Activated CD8-positive, alpha-beta memory T cell treated with anti-CD3 and anti-CD28 coated beads for 24 hours (primary cell): ENCODE results near the gene CAMK1D.

Source experiments
- DNase-seq: peaks from one replicate; pipeline ENCODE4 v3.0.0-alpha.2; 2020

The CAMK1D gene

GRCh38 chr10:12405342-12406320 lies 56.3 kb downstream of the CAMK1D start:
- peak; percentile 33 for DNase-seq

DNA sequence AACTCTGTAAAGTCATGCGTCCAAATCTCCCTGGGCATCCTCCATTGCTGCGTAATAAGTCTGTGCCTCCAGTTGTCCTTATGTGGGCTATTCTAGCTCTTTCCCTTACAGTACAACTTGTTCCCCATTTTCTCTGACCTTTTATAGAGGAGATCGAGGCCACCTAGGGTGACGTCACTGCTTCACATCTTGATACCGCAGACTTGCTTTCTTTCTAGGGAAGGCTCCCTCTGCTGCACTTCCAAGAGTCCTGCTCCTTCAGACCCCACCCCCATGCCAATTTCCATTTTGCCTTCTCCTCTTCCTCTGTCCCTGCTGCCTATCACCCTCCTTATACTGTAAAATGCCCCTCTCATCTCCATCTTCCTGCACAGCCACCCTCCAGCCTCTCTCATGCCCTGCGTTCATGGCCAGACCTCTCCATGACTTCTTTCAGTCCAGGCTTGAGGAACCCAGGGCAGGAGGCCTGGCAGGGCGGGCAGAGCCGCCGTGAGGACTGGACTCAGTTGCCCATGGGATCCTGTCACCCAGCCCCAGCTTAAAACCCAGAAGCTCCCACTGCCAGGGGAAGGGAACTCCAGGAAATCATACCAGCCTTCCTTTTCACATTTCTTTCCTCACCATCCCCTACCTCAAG lies 57.5 kb downstream of the CAMK1D start:
- peak; percentile 41 for DNase-seq

DNA sequence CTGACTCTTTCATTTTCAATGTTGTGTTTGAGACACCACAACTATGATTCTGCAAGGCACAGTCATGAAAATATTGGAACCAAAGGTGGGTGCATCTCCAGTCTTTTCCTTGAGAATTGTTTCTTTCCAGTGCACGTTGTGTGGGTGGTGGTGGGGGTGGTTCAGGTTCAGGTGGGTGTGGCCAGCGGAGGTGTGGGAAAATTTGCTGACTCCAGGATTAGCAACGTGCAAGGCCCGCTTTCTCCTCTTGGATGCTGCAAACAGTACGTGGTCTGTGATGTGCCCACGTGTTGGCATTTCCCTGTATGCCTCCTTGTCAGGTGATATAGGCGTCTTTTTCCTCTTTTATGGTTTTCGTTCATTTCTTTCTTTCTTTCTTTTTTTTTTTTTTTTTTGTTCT lies 59.1 kb downstream of the CAMK1D start:
- DNase-seq, result peak; percentile 37

DNA sequence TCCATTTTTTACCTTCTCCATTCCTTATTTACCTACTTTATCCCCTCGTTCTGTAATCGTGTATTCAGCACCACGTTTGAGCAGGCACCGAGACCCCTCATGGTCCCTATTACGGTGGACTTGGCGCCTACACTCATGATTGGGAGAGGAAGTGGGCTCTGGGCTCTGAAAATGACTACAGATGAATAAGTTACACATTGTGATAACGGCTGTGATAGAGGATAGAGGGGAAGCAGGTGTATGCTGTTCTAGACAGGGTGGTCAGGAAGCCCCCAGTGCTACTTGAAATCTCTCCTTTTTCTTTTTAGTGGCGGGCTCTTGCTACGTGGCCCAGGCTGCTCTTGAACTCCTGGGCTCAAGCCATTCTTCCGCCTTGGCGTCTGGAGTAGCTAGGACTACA lies 59.8 kb downstream of the CAMK1D start:
- no peak for DNase-seq

DNA sequence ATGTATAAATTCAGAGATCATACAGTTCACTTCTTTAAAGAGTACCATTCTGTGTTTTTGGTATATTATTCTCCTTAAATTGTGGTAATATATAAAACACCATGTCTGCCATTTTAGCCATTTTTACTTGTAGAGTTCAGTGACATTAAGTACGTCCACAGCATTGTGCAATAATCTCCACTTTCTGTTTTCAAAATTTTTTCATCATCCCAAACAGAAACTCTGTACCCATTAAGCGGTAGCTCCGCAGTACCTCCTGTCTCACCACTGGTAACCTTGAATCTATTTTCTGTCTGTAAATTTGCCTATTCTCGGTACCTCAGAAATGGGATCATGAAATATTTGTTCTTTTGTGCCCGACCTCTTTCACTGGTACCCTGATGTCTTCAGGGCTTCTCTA lies 60.3 kb downstream of the CAMK1D start:
- DNase-seq, result no peak

DNA sequence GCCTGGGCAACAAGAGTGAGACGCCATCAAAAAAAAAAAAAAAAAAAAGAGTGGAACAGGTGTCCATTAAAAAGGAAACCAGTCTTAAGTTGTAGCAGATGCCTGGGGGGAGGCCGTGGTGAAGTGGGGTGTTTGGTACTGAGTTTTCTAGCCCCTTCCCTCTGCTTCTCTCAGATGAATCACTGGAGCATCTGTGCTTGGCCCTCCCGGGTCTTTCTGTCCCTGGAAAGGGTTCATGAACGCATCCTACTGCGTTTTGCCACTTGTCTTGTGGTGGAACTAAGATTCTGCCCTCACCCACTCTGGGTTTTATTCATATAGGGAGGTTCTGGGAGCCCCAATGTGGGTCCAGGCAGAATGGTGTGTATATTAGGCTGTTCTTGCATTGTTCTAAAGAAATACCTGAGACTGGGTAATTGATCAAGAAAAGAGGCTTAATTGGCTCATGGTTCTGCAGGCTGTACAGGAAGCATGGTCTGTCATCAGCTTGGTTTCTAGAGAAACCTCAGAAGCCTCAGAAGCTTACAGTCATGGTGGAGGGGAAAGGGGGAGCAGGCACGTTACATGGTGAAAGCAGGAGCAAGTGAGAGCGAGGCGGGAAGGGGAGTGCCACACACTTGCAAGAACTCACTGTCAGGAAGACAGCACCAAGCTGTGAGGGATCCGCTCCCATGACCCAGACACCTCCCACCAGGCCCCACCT lies 63.5 kb downstream of the CAMK1D start:
- DNase-seq, result peak; percentile 65

DNA sequence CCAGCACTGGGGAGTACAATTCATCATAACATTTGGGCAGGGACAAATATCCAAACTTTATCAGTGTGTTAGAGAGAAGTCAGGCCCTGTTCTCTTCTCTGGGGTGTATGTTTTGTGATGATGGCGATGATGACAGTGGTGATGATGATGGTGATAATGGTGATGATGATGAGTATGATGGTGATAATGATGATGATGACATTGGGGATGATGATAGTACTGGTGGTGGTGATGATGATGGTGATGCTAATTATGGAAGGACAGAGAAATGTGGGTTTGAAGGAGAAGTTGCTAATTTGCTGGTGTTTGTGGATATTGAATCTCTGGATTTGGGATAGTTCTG lies 64.0 kb downstream of the CAMK1D start:
- DNase-seq, result no peak

DNA sequence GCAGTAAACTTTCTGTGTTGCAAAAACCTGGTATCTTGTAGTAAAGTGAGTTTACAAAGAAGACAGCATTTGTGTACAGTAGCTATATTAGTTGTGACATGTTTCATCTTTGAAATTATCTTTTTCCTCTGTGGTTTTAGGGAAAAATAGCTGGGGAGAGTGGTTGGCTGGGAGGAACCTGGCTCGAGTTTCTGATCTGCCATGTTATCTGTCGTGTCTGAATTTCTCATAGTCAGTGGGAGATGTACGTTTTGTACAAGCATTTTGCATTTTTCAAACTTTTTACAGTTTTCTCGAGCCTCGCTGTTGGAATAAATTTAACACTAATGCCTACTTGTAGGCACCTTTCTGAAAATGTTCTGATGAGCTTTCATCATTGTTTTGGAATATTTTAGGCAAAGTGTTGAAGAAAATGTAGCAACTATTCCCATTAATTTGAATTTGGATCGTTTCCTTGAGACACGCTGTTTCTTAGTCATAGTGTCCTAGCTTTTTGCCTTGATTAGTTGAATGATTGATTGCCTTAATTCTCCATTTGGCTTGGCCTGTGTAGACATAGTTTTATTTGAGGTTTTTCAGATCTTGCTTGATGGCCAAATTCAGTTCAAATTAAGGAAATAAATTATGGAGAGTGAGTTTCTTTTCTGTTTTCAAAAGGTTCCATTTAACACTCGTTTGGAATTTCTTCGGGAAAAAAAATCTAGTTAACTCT lies 65.1 kb downstream of the CAMK1D start:
- no peak for DNase-seq

- no peak for DNase-seq
Observed at GRCh38 chr10:12416344-12417050, 67.2 kb downstream of the CAMK1D start.

DNA sequence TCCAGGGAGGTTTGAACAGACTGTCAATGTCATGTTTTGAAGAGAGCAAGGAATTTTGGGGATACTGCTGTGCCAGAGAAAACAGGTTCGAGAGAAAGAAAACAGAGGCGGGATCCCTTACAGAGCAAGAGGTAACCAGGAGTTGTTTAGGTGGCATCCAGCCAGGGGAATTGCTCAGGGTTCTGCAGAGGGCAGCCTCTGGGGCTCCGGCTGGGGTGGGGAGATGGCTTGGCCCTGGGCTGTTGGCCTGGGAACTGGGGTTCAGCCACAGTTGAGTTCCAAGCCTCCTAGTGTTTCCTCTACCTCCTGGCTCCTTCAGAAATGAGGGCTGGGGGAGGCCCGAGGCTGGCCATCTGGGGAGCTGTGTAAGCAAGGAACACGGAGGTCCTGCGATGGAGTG lies 68.0 kb downstream of the CAMK1D start:
- no peak for DNase-seq

DNA sequence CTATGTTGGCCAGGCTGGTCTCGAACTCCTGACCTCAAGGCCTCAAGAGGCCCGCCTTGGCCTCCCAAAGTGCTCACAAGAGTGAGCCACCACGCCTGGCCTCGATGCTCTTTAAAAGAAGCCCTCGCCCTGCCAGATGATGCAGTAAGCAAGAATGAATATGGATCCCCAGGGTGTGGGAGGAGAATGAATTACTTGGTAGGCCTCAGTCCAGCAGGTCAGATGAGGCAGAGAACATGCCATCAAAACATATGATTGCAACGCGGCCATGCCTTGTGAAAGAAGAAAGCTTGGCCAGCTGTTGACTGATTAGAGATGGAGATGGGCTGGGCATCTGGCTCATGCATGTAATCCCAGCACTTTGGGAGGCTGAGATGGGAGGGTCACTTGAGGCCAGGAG lies 68.7 kb downstream of the CAMK1D start:
- no peak for DNase-seq

DNA sequence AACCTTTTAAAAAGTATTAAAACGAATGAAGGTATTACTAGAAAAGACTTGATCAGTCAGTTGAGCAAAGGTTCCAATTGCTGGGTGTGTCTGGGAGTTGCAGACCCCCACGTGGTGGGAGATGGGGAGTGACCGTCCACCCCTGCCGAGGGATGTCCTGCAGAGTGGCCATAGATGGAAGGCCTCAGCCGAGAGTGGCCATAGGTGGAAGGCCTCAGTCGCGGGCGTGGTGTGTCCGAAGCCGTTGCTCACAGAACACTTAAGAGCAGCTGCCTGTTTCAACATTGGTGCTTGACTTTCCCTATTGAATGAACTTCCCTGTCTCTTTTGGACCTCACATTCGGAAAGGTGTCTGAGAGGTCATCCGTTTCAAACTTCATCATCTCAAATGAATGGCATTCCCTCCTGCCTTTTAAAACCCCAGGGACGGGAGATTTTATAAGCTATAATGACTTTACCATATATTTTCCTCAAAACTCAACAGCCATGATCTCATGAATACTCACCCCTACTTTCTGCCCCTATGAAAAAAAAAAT lies 69.4 kb downstream of the CAMK1D start:
- DNase-seq, result no peak

GRCh38 chr10:12419262-12419847 lies 70.0 kb downstream of the CAMK1D start:
- peak; percentile 74 for DNase-seq

DNA sequence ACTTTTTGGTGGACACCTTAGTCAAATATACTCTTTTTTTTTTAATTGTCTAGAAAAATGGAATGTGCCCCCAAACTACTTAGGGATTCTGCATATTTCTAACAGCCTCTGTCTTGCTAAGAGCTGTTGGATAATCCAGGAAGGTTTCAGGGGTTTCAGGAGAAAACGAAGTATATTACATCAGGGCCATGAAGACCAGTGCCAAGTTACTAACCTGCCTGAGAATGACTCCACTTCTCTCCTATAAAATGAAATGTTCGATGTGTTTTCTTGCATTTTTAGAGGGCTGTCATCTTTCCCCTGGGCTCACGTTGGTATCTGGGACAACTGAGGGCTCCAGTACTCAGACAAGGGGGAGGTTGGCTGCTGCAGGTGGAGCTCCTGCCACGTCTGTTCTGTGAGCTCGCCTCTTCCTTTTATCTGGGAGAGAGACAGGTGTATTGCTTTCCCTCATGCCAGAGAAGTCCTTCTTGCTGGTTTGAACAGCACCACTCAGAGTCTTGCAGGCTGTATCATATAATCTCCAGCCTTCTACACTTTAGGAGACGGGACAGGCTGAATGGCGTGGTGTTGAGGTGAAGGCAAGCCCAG lies 71.3 kb downstream of the CAMK1D start:
- no peak for DNase-seq

GRCh38 chr10:12422189-12422588 lies 72.8 kb downstream of the CAMK1D start:
- no peak for DNase-seq

- DNase-seq, result no peak
Observed at GRCh38 chr10:12423896-12424295, 74.5 kb downstream of the CAMK1D start.

DNA sequence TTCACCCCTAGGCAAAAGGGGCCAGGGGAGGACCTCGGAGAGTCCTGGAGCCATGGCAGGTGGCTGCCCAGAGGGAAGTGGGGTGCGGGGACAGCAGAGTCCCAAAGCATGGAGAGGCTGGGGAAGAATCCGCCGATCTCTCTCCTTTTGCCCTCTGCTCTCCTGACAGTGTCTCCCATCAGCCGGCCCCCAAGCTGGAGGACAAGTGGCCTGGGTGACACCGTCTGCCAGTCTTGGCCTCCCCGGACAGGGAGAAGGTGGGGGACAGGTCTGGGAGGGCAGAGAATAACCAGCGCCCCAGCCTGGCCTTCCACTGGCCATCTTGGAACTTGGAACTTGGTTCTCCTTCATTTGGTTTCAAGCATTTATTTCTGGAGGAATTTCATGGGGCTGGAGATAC lies 77.9 kb downstream of the CAMK1D start:
- DNase-seq, result no peak

DNA sequence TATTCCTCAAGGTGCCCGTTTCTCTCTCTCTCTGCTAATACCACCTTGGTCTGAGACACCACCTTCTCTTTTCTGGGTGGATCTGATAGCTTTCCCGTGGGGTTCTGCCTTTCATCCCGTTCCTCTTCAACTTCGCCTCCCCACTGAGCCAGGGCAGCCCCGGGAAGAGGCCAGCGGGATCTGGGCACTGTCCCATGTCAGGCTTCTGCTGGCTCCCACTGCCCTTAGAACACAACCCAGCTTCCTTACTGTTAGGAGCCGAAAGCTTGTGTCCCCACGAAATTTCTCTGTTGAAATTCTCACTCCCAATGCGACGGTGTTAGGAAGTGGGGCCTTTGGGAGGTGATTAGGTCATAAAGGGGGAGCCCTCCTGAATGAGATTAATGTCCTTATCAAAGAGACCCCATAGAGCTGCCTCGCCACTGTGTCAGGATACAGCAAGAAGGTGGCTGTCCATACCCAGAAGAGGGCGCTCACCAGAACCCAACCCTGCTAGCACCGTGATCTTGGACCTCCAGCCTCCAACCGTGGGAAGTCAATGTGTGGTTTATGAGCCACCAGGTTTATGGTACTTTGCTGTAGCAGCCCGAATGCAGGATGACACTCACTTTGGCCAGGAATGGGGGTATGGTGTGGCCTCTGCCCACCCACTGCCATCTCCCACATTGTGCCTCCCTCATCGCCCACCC lies 79.2 kb downstream of the CAMK1D start:
- no peak for DNase-seq

- DNase-seq, result no peak
Observed at GRCh38 chr10:12430406-12430982, 81.1 kb downstream of the CAMK1D start.
